ENCODE results near the gene IL1F10. TPM values are rescaled to one million over a fixed set of nuclear protein-coding genes. Genes with fewer than 3 reads are reported as not detected.
"Not testable (repeated sequence)": the region's sequence is repeated elsewhere in the genome, so short reads cannot be mapped to it uniquely, and the experiment has no call there.

The IL1F10 gene
- total RNA-seq, 2 experiments from 2014 or later: not detected

DNA sequence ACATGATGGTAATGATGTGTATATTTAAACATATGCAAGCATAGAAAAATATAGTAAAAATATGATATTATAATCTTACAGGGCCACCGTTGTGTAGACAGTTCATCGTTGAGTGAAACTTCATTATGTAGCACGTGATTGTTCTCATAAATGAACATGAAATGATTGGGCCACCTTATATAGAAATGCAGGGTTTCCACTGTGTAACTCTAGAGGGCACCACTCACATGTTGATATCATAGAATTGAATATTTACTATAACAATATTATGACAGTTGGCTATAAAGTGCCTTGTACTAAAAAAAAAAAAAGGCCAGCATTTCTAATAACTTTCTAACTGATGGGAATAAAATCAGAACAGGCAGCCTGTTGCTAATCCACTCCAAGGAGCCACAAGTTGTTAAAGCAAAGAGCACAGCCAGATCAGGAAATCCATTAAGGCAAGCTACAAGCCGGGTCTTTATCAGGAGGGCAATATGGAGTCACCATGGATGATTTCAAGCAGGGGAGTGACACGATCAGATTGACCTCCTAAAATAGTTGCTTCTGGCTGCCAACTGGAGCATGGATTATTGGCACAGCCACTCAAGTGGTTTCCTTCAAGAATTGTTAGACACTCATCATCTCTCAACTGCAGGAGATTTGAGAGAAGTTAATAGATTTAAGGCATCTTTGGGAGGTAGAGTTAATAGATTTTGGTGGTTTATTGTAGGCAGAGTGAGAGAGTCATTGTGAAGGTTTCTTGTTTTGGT lies 16.7 kb downstream of the IL1F10 start:
- POLR2A ChIA-PET: no interaction called here
- no peak overlapping the region for H3K27ac Mint-ChIP-seq
- ATAC-seq: peak; percentile 70

DNA sequence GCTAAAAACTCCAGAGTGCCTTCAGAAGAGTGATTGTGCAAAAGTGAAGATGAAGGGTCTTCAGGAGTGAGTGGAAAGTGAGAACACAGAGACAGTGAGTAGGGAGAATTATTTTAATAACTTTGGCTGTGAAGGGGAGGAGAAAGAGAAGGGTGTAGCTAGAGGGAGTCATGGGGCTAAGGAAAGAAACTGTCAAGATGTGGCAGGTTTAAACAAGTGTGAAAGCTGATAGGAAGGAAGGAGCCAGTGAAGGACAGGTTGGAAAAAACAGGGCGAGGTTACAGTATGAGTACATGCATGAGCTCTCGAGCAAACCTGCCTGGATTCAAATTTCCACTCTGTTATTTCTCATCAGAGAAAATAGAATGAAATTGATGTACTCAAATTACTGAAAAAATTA lies 17.8 kb downstream of the IL1F10 start:
- peaks cover 1% of the 10 kb centered on the region for H3K4me1 Mint-ChIP-seq (ENCODE audit: low read depth)
- ATAC-seq (no peak), DNase-seq (no peak)
- H3K9me3 Mint-ChIP-seq (ENCODE audit: insufficient read depth): no peaks in the 10 kb centered on the region
- no peak overlapping the region for H3K27ac Mint-ChIP-seq
- POLR2A ChIA-PET: no interaction called here
- no peak overlapping the region for H3K4me3 Mint-ChIP-seq
- CTCF ChIA-PET: interaction anchor here (0.8 to 12.0 kb wide), 9 partner anchors 10 to 144 kb away, joined by 3 to 215 read pairs (median 5); partner anchors contain the start of genes IL1F10 and PSD4
- H3K36me3 Mint-ChIP-seq (ENCODE audit: low read depth): no peaks in the 10 kb centered on the region
- peaks cover 10% of the 10 kb centered on the region for H3K27me3 Mint-ChIP-seq (ENCODE audit: low read depth)

More for the DNA sequence above, 16.7 kb downstream of the IL1F10 start:
- Mint-ChIP-seq H3K4me1 (ENCODE audit: low read depth) (peaks cover 1% of the 10 kb centered on the region), H3K36me3 (ENCODE audit: low read depth) (no peaks in the 10 kb centered on the region), H3K4me3 (no peak overlapping the region), H3K27me3 (ENCODE audit: low read depth) (peaks cover 10% of the 10 kb centered on the region), H3K9me3 (ENCODE audit: insufficient read depth) (no peaks in the 10 kb centered on the region)
- CTCF ChIA-PET: interaction anchor here (0.6 to 12.0 kb wide), 12 partner anchors 9 to 1157 kb away, joined by 3 to 215 read pairs (median 4); partner anchors contain the start of genes IL1F10 and PSD4
- DNase-seq: no peak

DNA sequence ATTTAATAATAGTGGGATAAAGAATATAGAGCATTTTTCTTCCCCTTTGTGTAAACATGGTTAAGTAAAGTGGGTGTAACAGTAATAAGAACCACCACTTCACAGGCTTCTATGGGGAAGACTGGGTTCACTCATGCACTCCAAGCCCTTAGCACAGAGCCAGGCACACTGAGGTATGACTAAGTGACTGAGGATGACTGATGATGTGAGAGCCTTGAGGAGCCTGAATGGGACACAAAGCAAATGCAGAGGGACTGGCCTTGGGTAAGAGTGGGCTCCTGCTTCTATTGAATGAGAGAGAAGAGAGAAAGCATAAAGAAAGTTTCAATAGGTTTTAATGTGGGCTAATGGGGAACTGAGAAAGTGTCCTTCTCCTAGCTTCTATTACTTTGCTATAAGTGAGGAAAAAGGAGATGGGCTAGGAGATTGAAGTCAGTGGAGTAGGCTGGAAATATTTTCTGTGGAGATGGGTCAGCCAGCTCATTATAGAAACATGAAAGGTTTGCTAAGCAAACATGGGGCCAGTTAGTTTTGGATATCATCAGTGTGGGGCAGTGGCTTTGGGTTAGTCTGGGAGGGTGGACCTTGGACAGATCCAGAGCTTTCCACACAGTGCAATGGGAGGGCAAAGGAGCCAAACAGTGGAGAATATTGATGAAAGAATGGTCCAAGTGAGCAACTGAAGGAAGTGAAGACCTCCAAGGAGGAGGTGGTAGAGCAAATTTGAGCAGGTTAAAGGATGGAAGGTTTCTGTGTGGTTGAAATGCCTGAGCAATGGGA lies 20.6 kb downstream of the IL1F10 start:
- DNase-seq (no peak), ATAC-seq (no peak)
- Mint-ChIP-seq H3K27me3 (ENCODE audit: low read depth) (peaks cover 3% of the 10 kb centered on the region), H3K9me3 (ENCODE audit: insufficient read depth) (no peaks in the 10 kb centered on the region), H3K4me1 (ENCODE audit: low read depth) (peaks cover 1% of the 10 kb centered on the region), H3K4me3 (no peak overlapping the region), H3K36me3 (ENCODE audit: low read depth) (no peaks in the 10 kb centered on the region), H3K27ac (no peak overlapping the region)
- CTCF ChIA-PET: interaction anchor here (0.6 to 4.2 kb wide), 9 partner anchors 9 to 302 kb away, joined by 3 to 44 read pairs (median 3); no protein-coding TSS in a partner anchor
- POLR2A ChIA-PET: no interaction called here

DNA sequence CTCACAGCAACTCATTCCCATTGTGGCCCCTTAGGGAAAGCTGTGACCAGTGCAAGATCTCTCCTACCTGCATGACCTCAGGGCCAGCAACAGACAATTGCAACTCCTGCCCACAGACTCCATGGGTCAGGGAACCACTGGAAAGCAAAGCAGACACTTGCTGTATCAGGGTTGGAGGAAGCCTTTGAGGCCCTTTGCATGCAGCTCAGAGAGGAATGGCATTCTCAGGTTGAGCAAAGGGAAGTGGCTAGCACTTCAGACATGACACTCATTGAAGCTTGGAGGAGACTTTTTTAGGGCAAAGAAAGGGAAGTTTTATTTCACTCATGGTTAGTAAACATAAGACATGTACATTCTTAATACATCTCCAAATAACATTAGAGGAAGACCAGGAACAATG lies 22.1 kb downstream of the IL1F10 start:
- Mint-ChIP-seq H3K4me1 (ENCODE audit: low read depth) (no peaks in the 10 kb centered on the region), H3K27ac (no peak overlapping the region), H3K27me3 (ENCODE audit: low read depth) (peaks cover 9% of the 10 kb centered on the region), H3K4me3 (no peak overlapping the region), H3K9me3 (ENCODE audit: insufficient read depth) (no peaks in the 10 kb centered on the region), H3K36me3 (ENCODE audit: low read depth) (no peaks in the 10 kb centered on the region)
- ChIA-PET POLR2A (interaction anchor here (1.0 to 1.5 kb wide), 2 partner anchors 24 to 85 kb away, joined by 3 to 7 read pairs; no protein-coding TSS in a partner anchor), CTCF (interaction anchor here (0.6 to 4.2 kb wide), 12 partner anchors 8 to 301 kb away, joined by 3 to 44 read pairs (median 4); no protein-coding TSS in a partner anchor)
- ATAC-seq (no peak), DNase-seq (no peak)

DNA sequence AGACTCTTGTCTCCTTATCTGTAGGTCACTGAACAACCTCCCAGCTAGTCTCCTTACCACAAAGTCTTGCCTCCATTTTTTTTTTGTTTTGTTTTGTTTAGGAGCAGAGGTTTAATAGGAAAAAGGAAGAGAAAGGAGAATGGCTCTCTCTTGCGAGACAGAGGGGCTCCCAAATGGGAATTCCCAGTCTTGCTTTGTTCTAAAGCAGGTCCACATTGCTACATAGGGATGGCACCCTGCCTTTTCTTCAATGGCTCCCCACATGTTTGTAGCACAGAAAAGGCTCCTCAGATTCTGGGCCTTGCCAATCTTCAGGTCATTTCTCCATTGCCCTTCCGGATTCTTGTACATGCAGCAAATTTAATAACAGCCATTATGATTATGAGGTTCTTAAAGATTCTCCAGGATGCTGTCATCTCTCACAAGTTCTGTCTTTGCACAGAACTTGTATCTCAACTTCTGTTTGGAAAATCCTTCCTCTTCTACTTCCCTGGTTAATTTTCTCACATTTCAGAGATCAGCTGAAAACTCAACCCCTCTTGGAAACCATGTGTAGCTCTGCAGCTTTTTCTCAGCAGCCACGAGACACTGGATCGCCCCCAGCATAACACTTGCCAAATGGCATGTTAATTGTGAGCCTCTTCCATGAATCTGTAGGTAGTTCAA lies 23.6 kb downstream of the IL1F10 start:
- Mint-ChIP-seq H3K36me3 (ENCODE audit: low read depth) (no peaks in the 10 kb centered on the region), H3K27me3 (ENCODE audit: low read depth) (peaks cover 12% of the 10 kb centered on the region), H3K4me3 (no peak overlapping the region), H3K4me1 (ENCODE audit: low read depth) (no peaks in the 10 kb centered on the region), H3K9me3 (ENCODE audit: insufficient read depth) (peaks cover 6% of the 10 kb centered on the region), H3K27ac (no peak overlapping the region)
- ChIA-PET CTCF (interaction anchor here (0.7 to 4.2 kb wide), 3 partner anchors 13 to 90 kb away, joined by 3 to 44 read pairs (median 5); no protein-coding TSS in a partner anchor), POLR2A (interaction anchor here (0.6 kb wide), 1 partner anchor 295 kb away, joined by 4 read pairs; no protein-coding TSS in a partner anchor)
- DNase-seq (no peak), ATAC-seq (no peak)

DNA sequence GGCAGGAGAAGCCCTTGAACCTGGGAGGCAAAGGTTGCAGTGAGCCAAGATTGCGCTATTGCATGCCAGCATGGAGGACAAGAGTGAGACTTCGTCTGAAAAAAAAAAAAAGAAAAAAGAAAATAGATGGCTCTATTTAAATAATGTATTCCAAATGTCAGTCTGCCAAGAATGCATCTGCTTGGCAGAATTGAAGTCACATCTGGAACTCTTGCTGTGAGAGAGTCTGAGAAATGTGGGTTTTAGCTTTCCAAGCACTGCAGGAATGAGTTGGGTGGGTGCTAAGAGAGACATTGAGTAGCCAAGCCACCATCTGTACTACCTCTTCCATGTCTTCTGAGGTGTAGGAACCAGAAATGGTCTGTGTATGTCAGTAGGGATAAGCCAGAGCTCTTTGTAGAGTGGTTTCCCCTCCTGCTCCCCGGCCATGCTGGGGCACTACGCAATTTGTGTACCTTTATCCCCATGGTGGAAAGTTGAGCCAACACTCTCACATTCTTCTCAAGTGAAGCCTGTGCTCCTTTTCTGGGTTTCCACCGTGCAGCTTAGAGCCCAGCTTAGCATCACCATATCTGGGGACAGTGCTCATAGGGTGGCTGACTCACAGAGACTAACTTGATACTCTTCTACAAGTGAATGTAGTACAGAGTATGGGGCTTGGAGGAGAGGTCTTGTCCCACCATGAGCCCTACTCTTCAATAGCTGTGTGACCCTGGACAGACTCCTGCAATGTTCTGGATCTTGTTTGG lies 25.3 kb downstream of the IL1F10 start:
- Mint-ChIP-seq H3K36me3 (ENCODE audit: low read depth) (peaks cover 7% of the 10 kb centered on the region), H3K4me1 (ENCODE audit: low read depth) (peaks cover 13% of the 10 kb centered on the region), H3K4me3 (no peak overlapping the region), H3K27ac (no peak overlapping the region), H3K27me3 (ENCODE audit: low read depth) (peaks cover 9% of the 10 kb centered on the region), H3K9me3 (ENCODE audit: insufficient read depth) (peaks cover 19% of the 10 kb centered on the region)
- CTCF ChIA-PET: interaction anchor here (0.8 to 1.3 kb wide), 3 partner anchors 13 to 106 kb away, joined by 3 to 5 read pairs (median 3); no protein-coding TSS in a partner anchor
- no peak for DNase-seq
- POLR2A ChIA-PET: no interaction called here
- ATAC-seq: no peak

DNA sequence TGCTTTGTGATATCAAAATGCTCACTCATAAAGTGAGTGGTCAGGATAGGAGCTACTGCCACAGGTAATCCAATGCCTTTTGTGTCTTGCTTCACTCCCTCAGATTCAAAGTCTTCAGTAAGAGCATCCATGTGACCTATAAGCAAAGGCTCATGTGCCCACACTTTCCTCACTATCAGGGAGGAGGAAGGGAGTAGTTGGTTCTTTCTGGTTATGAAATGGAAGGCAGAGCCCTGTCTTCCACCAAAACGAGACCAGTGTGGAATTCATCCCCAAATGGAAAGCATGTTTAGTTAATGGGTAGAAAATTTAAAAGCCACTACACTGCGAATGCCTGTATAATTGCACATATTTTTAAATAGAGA lies 25.8 kb downstream of the IL1F10 start:
- CTCF ChIA-PET: interaction anchor here (0.8 to 1.3 kb wide), 2 partner anchors 13 to 43 kb away, joined by 3 to 5 read pairs; no protein-coding TSS in a partner anchor
- POLR2A ChIA-PET: no interaction called here
- peaks cover 9% of the 10 kb centered on the region for H3K27me3 Mint-ChIP-seq (ENCODE audit: low read depth)

DNA sequence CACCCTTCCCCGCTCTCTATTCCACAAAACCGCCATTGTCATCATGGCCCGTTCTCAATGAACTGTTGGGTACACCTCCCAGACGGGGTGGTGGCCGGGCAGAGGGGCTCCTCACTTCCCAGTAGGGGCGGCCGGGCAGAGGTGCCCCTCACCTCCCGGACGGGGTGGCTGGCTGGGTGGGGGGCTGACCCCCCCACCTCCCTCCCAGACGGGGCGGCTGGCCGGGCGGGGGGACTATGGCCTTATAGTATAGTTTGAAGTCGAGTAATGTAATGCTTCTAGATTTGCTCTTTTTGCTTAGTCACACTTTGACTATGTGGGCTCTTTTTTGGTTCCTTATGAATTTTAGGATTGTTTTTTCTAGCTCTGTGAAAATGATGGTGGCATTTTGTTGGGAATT lies 28.5 kb downstream of the IL1F10 start:
- H3K36me3 Mint-ChIP-seq (ENCODE audit: low read depth); H3K27me3 Mint-ChIP-seq (ENCODE audit: low read depth); H3K27ac Mint-ChIP-seq; POLR2A ChIA-PET; CTCF ChIA-PET; H3K4me3 Mint-ChIP-seq; ATAC-seq; DNase-seq: not testable (repeated sequence)
- peaks cover 18% of the 10 kb centered on the region for H3K4me1 Mint-ChIP-seq (ENCODE audit: low read depth)
- peaks cover 20% of the 10 kb centered on the region for H3K9me3 Mint-ChIP-seq (ENCODE audit: insufficient read depth)

More for the DNA sequence above, 25.8 kb downstream of the IL1F10 start:
- no peak for DNase-seq
- peaks cover 18% of the 10 kb centered on the region for H3K4me1 Mint-ChIP-seq (ENCODE audit: low read depth)
- peaks cover 7% of the 10 kb centered on the region for H3K36me3 Mint-ChIP-seq (ENCODE audit: low read depth)
- H3K4me3 Mint-ChIP-seq: no peak overlapping the region
- no peak overlapping the region for H3K27ac Mint-ChIP-seq
- no peak for ATAC-seq
- peaks cover 20% of the 10 kb centered on the region for H3K9me3 Mint-ChIP-seq (ENCODE audit: insufficient read depth)

DNA sequence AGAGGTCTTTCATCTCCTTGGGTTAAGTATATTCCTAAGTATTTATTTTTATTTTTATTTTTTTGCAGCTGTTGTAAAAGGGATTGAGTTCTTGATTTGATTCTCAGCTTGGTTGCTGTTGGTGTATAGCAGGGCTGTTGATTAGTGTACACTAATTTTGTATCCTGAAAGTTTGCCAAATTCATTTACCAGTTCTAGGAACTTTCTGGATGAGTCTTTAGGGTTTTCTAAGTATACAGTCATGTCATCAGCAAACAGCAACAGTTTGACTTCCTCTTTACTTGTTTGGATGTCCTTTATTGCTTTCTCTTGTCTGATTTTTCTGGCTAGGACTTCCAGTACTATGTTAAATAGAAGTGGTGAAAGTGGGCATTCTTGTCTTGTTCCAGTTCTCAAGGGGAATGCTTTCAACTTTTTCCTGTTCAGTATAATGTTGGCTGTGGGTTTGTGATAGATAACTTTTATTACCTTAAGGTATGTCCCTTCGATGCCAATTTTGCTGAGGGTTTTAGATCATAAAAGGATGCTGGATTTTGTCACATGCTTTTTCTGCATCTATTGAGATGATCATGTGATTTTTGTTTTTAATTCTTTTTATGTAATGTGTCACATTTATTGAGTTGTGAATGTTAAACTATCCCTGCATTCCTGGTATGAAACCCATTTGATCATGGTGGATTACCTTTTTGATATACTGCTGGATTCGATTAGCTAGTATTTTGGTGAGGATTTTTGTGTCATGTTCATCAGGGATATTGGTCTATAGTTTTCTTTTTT lies 29.3 kb downstream of the IL1F10 start:
- not testable (repeated sequence) for ATAC-seq; H3K27me3 Mint-ChIP-seq (ENCODE audit: low read depth); H3K27ac Mint-ChIP-seq; H3K36me3 Mint-ChIP-seq (ENCODE audit: low read depth); H3K4me3 Mint-ChIP-seq; DNase-seq
- ChIA-PET CTCF (interaction anchor here (1.1 to 2.1 kb wide), 5 partner anchors 8 to 104 kb away, joined by 3 to 20 read pairs (median 3); no protein-coding TSS in a partner anchor), POLR2A (interaction anchor here (1.4 to 1.5 kb wide), 2 partner anchors 10 to 83 kb away, joined by 3 to 5 read pairs; no protein-coding TSS in a partner anchor)
- H3K4me1 Mint-ChIP-seq (ENCODE audit: low read depth): peaks cover 22% of the 10 kb centered on the region
- peaks cover 20% of the 10 kb centered on the region for H3K9me3 Mint-ChIP-seq (ENCODE audit: insufficient read depth)

DNA sequence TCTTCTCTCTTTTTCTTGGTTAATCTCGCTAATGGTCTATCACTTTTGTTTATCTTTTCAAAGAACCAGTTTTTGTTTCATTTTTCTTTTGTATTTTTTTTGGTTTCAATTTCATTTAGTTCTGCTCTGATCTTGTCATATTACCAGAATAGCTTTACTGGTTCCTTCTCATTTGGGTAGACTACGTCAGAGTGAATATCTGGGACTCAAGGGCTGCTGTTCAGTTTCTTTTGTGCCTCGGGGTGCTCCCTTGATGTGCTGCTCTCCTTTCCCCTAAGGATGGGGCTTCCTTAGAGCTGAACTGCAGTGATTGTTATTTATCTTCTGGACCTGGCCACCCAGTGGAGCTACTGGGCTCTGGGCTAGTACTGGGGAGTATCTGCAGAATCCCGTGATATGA lies 30.3 kb downstream of the IL1F10 start:
- H3K36me3 Mint-ChIP-seq (ENCODE audit: low read depth): peaks cover 14% of the 10 kb centered on the region
- H3K4me1 Mint-ChIP-seq (ENCODE audit: low read depth): peaks cover 28% of the 10 kb centered on the region
- peak overlapping the region; percentile 60 for H3K4me3 Mint-ChIP-seq
- H3K9me3 Mint-ChIP-seq (ENCODE audit: insufficient read depth): peaks cover 20% of the 10 kb centered on the region
- ATAC-seq (peak; percentile 79), DNase-seq (no peak)
- peak overlapping the region; percentile 79 for H3K27ac Mint-ChIP-seq
- CTCF ChIA-PET: interaction anchor here (0.7 to 2.1 kb wide), 9 partner anchors 8 to 292 kb away, joined by 3 to 20 read pairs (median 3); no protein-coding TSS in a partner anchor
- POLR2A ChIA-PET: interaction anchor here (1.4 to 1.5 kb wide), 2 partner anchors 9 to 82 kb away, joined by 3 to 5 read pairs; no protein-coding TSS in a partner anchor
- peaks cover 9% of the 10 kb centered on the region for H3K27me3 Mint-ChIP-seq (ENCODE audit: low read depth)
